OCI-LY7 (cell line): ENCODE data around the gene INS. TPM values are rescaled to one million over a fixed set of nuclear protein-coding genes. Genes with fewer than 3 reads are reported as not detected.

Experiments used
- BruUV-seq: library from RNA; stranded (reverse); fragments of 400-500 nt; replicated peaks from 2 replicates; lab custom pipeline; 2021; lab: Mats Ljungman, UMichigan
- CTCF ChIA-PET: fragments of 300-600 bp; sonication (Branson Sonifier 250); formaldehyde crosslinking; loops from one replicate; lab custom pipeline; 2022; ENCODE audit warnings: antibody characterized with exemption; ENCODE audit not compliant: unreplicated experiment; lab: Charles Lee
- POLR2A ChIA-PET: fragments of 300-600 bp; sonication (Branson Sonifier 250); formaldehyde crosslinking; loops from one replicate; lab custom pipeline; 2022; ENCODE audit warnings: antibody characterized with exemption; lab: Charles Lee
- DNase-seq: peaks from one replicate; pipeline ENCODE4 v3.0.0-alpha.2; 2015; ENCODE audit warnings: low spot score
- H2AFZ ChIP-seq: fragments of 200-600 bp; sonication (generic), shearing (Covaris generic); 2 replicates; pipeline ENCODE4 v1.6.1; 2014; ENCODE audit warnings: mild to moderate bottlenecking, antibody characterized with exemption, low read length, moderate library complexity
- H3K27ac ChIP-seq: fragments of 200-600 bp; sonication (generic); 2 replicates; pipeline ENCODE4 v1.5.1; 2014; ENCODE audit warnings: mixed run types, low read depth, mild to moderate bottlenecking, moderate library complexity, low read length, inconsistent platforms; ENCODE audit not compliant: poor library complexity, severe bottlenecking
- H3K36me3 ChIP-seq: fragments of 200-600 bp; sonication (generic); 2 replicates; pipeline ENCODE4 v1.6.1; 2014; ENCODE audit warnings: mild to moderate bottlenecking, antibody characterized with exemption, low read length, moderate library complexity, mixed read lengths; ENCODE audit not compliant: insufficient read depth
- H3K4me1 ChIP-seq: fragments of 200-600 bp; sonication (generic); 2 replicates; pipeline ENCODE4 v1.5.1; 2014; ENCODE audit warnings: mild to moderate bottlenecking, low read length; ENCODE audit not compliant: insufficient read depth, poor library complexity, severe bottlenecking
- H3K4me2 ChIP-seq: fragments of 200-600 bp; sonication (generic); 2 replicates; pipeline ENCODE4 v1.6.1; 2014; ENCODE audit warnings: mild to moderate bottlenecking, low read length
- H3K4me3 ChIP-seq: fragments of 200-600 bp; sonication (generic); 2 replicates; pipeline ENCODE4 v1.5.1; 2014; ENCODE audit warnings: mild to moderate bottlenecking, low read depth, low read length; ENCODE audit not compliant: poor library complexity, severe bottlenecking
- H3K79me2 ChIP-seq: fragments of 200-600 bp; sonication (generic); 2 replicates; pipeline ENCODE4 v1.6.1; 2016; ENCODE audit warnings: low read depth, mild to moderate bottlenecking, low read length, moderate library complexity, mixed read lengths; ENCODE audit not compliant: insufficient read depth
- H3K9me2 ChIP-seq: fragments of 200-600 bp; sonication (generic); 2 replicates; pipeline ENCODE4 v1.6.1; 2016; ENCODE audit warnings: mild to moderate bottlenecking, low read length, mixed read lengths; ENCODE audit not compliant: insufficient read depth
- H3K9me3 ChIP-seq: fragments of 200-600 bp; sonication (generic); 2 replicates; pipeline ENCODE4 v1.6.1; 2014; ENCODE audit warnings: mild to moderate bottlenecking, mixed run types, low read length, mixed read lengths
- H4K20me1 ChIP-seq: fragments of 200-600 bp; sonication (generic); 2 replicates; pipeline ENCODE4 v1.6.1; 2014; ENCODE audit warnings: mild to moderate bottlenecking, antibody characterized with exemption, low read length, moderate library complexity, mixed read lengths; ENCODE audit not compliant: insufficient read depth
- CTCF ChIP-seq: fragments of 200-600 bp; sonication (generic); conservative IDR thresholded peaks from 2 replicates; pipeline ENCODE4 v1.5.1; 2014; ENCODE audit warnings: mild to moderate bottlenecking, antibody characterized with exemption, low read length, moderate library complexity, mixed read lengths
- EZH2phosphoT487 ChIP-seq: fragments of 200-600 bp; sonication (generic); IDR thresholded peaks from 2 replicates; pipeline ENCODE4 v1.6.1; 2018; ENCODE audit warnings: low read depth, borderline replicate concordance, mild to moderate bottlenecking, mixed run types, antibody characterized with exemption, low read length, moderate library complexity, mixed read lengths
- intact Hi-C: fragments of 100-400 bp; cut with micrococcal nuclease; formaldehyde crosslinking; loops from one replicate; pipeline ENCODE4 v1.10.0; 2022; ENCODE audit not compliant: unreplicated experiment
- total RNA-seq, 2 experiments: library from RNA; depleted of rRNA in 1 of 2; stranded (reverse); fragments of >200 nt in 1 of 2; shearing (Covaris generic) in 1 of 2; gene quantifications; 2 replicates each; pipeline ENCODE4 v1.2.3, GENCODE V29; 2014 to 2022

The INS gene
- total RNA-seq, 2 experiments from 2014 or later = not detected

GRCh38 chr11:2196970-2197770 is 36.2 kb upstream of the INS start:
- CTCF ChIA-PET = interaction anchor here (0.5 to 1.0 kb wide), 2 partner anchors 225 to 943 kb away, joined by 3 read pairs; no protein-coding TSS in a partner anchor
- BruUV-seq = no TSS peak
- H3K4me2 ChIP-seq = no peak overlapping the region

GRCh38 chr11:2195756-2196088 is 34.7 kb upstream of the INS start:
- Histone ChIP-seq H3K27ac (no peak overlapping the region), H3K9me2 (no peaks in the 10 kb centered on the region), H3K4me3 (no peak overlapping the region), H2AFZ (no peak overlapping the region), H3K79me2 (no peaks in the 10 kb centered on the region), H3K4me2 (no peak overlapping the region), H4K20me1 (no peaks in the 10 kb centered on the region), H3K4me1 (no peaks in the 10 kb centered on the region), H3K36me3 (no peaks in the 10 kb centered on the region), H3K9me3 (no peaks in the 10 kb centered on the region)
- TF ChIP-seq CTCF (no peak), EZH2phosphoT487 (no peak)
- BruUV-seq = no TSS peak
- CTCF ChIA-PET = no interaction called here
- POLR2A ChIA-PET = no interaction called here
- DNase-seq = no peak
- intact Hi-C loops = loop anchor here (2.0 to 5.0 kb wide), 2 partner anchors 207 to 335 kb away; partner anchors contain the start of gene TSSC4

More at GRCh38 chr11:2196970-2197770, 36.2 kb upstream of the INS start:
- no peak for TF ChIP-seq EZH2phosphoT487
- TF ChIP-seq CTCF = peak; percentile 82
- intact Hi-C loops = loop anchor here (1.0 to 5.0 kb wide), 4 partner anchors 68 to 222 kb away; partner anchors contain the start of gene TSSC4
- DNase-seq = peak; percentile 63
- no peaks in the 10 kb centered on the region for H3K36me3 ChIP-seq
- POLR2A ChIA-PET = no interaction called here
- no peaks in the 10 kb centered on the region for H3K79me2 ChIP-seq
- no peaks in the 10 kb centered on the region for H3K9me3 ChIP-seq
- no peaks in the 10 kb centered on the region for H3K4me1 ChIP-seq
- no peak overlapping the region for H3K27ac ChIP-seq
- no peaks in the 10 kb centered on the region for H4K20me1 ChIP-seq
- no peaks in the 10 kb centered on the region for H3K9me2 ChIP-seq
- no peak overlapping the region for H3K4me3 ChIP-seq
- no peak overlapping the region for H2AFZ ChIP-seq
